SH-SY5Y (cell line): ENCODE measurements around the gene CD99.

Source experiments
- GATA2 ChIP-seq: IDR thresholded peaks from 2 replicates; pipeline ENCODE4 v1.6.1; 2011; ENCODE audit warnings: mild to moderate bottlenecking, low read depth, low read length
- GATA3 ChIP-seq: IDR thresholded peaks from 2 replicates; pipeline ENCODE4 v1.6.1; 2011; ENCODE audit warnings: low read depth, mild to moderate bottlenecking, low read length, moderate library complexity

DNA sequence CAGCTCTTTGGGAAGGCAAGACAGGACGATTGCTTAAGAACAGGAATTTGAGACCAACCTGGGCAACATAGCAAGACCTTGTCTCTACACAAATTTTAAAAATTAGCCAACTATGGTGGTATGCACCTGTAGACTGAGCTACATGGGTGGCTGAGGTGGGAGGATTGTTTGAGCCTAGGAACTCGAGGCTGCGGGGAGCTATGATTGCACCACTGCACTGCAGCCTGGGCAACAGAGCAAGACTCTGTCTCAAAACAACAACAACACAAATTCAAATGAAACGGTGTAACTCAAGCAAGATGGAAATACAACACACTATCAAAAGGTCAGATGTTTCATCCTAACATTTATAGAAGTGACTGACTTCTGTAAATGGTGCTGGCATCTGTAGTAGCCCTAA is 97.9 kb downstream of the CD99 start:
- TF ChIP-seq GATA2, result no peak
- no peak for TF ChIP-seq GATA3
